CD4-positive, alpha-beta T cell treated with Interleukin-12 subunit alpha and Interleukin-12 subunit beta, for 1 hour (primary cell): Measurements from ENCODE around the gene PCED1A.
A peak's percentile ranks its signal among the peaks of the same experiment; 100 is the strongest.

Experiments used
- DNase-seq: peaks from one replicate; pipeline ENCODE4 v3.0.0-alpha.2; 2020

Gene PCED1A

GRCh38 chr20:2840138-2840966, at the start of gene PCED1A, which contains the start of gene VPS16:
Gene PCED1A (minus strand): TSS chr20:2840655. CDS start chr20:2839912, 743 bp downstream.
Gene VPS16 (plus strand): TSS chr20:2840745. CDS start chr20:2840775, 30 bp downstream.
- peak; percentile 90 for DNase-seq

GRCh38 chr20:2889797-2890196, 49.3 kb upstream of the PCED1A start:
- no peak for DNase-seq

- DNase-seq = no peak
Observed at GRCh38 chr20:2889209-2889608, 48.8 kb upstream of the PCED1A start.

GRCh38 chr20:2888224-2888955, 47.9 kb upstream of the PCED1A start:
- no peak for DNase-seq

GRCh38 chr20:2887715-2888114, 47.3 kb upstream of the PCED1A start:
- no peak for DNase-seq

GRCh38 chr20:2883726-2884637, 43.5 kb upstream of the PCED1A start:
- DNase-seq = no peak

GRCh38 chr20:2880650-2881049, 40.2 kb upstream of the PCED1A start:
- no peak for DNase-seq

- no peak for DNase-seq
Observed at GRCh38 chr20:2879146-2879545, 38.7 kb upstream of the PCED1A start.

- DNase-seq = no peak
Observed at GRCh38 chr20:2878515-2878914, 38.1 kb upstream of the PCED1A start.

- no peak for DNase-seq
Observed at GRCh38 chr20:2875690-2876203, 35.3 kb upstream of the PCED1A start.

- DNase-seq = no peak
Observed at GRCh38 chr20:2874456-2874855, 34.0 kb upstream of the PCED1A start.

- peak; percentile 65 for DNase-seq
Observed at GRCh38 chr20:2873747-2874041, 33.2 kb upstream of the PCED1A start.

GRCh38 chr20:2873010-2873746, 32.7 kb upstream of the PCED1A start, which contains the start of gene PTPRA:
Gene PTPRA (plus strand): TSS chr20:2873481. CDS start chr20:2964278, 90,797 bp downstream.
- DNase-seq = peak; percentile 92

- DNase-seq = peak; percentile 77
Observed at GRCh38 chr20:2872459-2873009, 32.1 kb upstream of the PCED1A start.

- peak; percentile 20 for DNase-seq
Observed at GRCh38 chr20:2871661-2872458, 31.4 kb upstream of the PCED1A start.

- DNase-seq = no peak
Observed at GRCh38 chr20:2871111-2871465, 30.6 kb upstream of the PCED1A start.

GRCh38 chr20:2869381-2869780, 28.9 kb upstream of the PCED1A start:
- DNase-seq = no peak

GRCh38 chr20:2867081-2867864, 26.8 kb upstream of the PCED1A start:
- no peak for DNase-seq

- peak; percentile 17 for DNase-seq
Observed at GRCh38 chr20:2866236-2866635, 25.8 kb upstream of the PCED1A start.

- peak; percentile 57 for DNase-seq
Observed at GRCh38 chr20:2865630-2866029, 25.2 kb upstream of the PCED1A start.
